H1 (cell line): Measurements from ENCODE around the gene LY6G5B. TPM values are rescaled to one million over a fixed set of nuclear protein-coding genes. Genes with fewer than 3 reads are reported as not detected.

Source experiments
- ATF3 ChIP-seq: IDR thresholded peaks from 2 replicates; pipeline ENCODE4 v1.6.1; 2011; ENCODE audit warnings: low read depth, mild to moderate bottlenecking, low read length; ENCODE audit not compliant: insufficient read depth
- GTF2F1 ChIP-seq: IDR thresholded peaks from 2 replicates; pipeline ENCODE4 v1.6.1; 2012; ENCODE audit warnings: low read depth, low read length, improper control_type of control experiment, borderline replicate concordance
- HDAC6 ChIP-seq: IDR thresholded peaks from one replicate; pipeline ENCODE4 v1.7.1; 2012; ENCODE audit warnings: low read depth, mild to moderate bottlenecking, inconsistent platforms, low read length, moderate library complexity
- JUN ChIP-seq: IDR thresholded peaks from 2 replicates; pipeline ENCODE4 v1.6.1; 2011; ENCODE audit warnings: low read depth, mild to moderate bottlenecking, improper control_type of control experiment, low read length
- RBBP5 ChIP-seq: IDR thresholded peaks from 2 replicates; pipeline ENCODE4 v1.7.1; 2012; ENCODE audit warnings: low read depth, mild to moderate bottlenecking, inconsistent platforms, low read length, moderate library complexity, borderline replicate concordance
- TBP ChIP-seq: IDR thresholded peaks from 2 replicates; pipeline ENCODE4 v1.6.1; 2011; ENCODE audit warnings: low read depth, low read length, improper control_type of control experiment
- polyA plus RNA-seq, 7 experiments: library from polyadenylated mRNA; depleted of rRNA in 3 of 7; stranded (reverse) in 5 of 7; unstranded in 2 of 7; fragments of >200 nt in 5 of 7; fragments of 200-250 nt in 2 of 7; gene quantifications; 1 replicate in 5 of 7; 2 replicates in 1 of 7; 4 replicates in 1 of 7; pipeline versions ENCODE4 v1.2.1 to v1.2.3, GENCODE V29; 2011 to 2013; ENCODE audit warnings: missing spikeins in 2 of 7, mixed read lengths in 2 of 7
- total RNA-seq: library from RNA; stranded (reverse); fragmentation: NEBNext Ultra II Directional; extraction: Animal tissue kit (Norgen Biotek cat#: 25700); gene quantifications from 2 replicates; pipeline ENCODE4 v1.2.1, GENCODE V29; 2021

Gene LY6G5B
- total and polyA plus RNA-seq, 2 of the 8 experiments (the other 6 are each of a cell fraction or from before 2014, with no cell fraction given), result 10.6 to 12.6 TPM

DNA sequence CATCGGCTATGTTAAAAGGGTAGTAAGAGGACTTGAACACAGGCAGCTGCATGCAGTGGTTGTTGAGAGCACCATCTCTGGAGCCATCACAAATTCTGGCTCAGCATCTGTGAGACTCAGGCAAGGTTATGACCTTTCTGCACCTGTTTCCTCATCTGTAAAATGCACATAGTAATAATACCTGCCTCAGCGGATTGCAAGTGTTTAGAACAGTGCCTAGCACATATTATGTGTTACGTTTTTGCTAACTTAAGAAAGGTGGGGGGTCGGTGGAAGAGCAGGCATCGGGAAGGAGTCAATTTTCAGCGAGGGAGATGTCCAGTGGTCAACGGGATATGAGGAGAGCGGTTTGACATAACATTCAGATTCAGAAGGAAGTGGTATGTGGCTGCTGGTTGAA, 8.2 kb downstream of the LY6G5B start (continued):
- TF ChIP-seq HDAC6 (no peak), GTF2F1 (no peak), ATF3 (no peak), JUN (no peak), TBP (no peak), RBBP5 (no peak)
- TF ChIP-seq, all 59 proteins: peak for 0
